Lung (tissue), 12 donors: ENCODE data around the gene SEC14L1. TPM values are rescaled to one million over a fixed set of nuclear protein-coding genes. Genes with fewer than 3 reads are reported as not detected.
A peak's percentile ranks its signal among the peaks of the same experiment; 100 is the strongest.

Experiments used
- ATAC-seq: fragments of 200-7000 bp; cut with Tn5 transposase; one replicate; pipeline ENCODE4 v1.9.1; 2020; ENCODE audit warnings: moderate number of reproducible peaks; ENCODE audit not compliant: insufficient read depth, low FRiP score
- DNase-seq, 3 donors: peaks; one replicate each; pipeline ENCODE4 v3.0.0-alpha.2; 2013 to 2017
- H3K27ac ChIP-seq, 2 donors: one replicate each; pipeline ENCODE4 v1.5.1; 2013; ENCODE audit warnings: mild to moderate bottlenecking in 2 of 2, moderate library complexity in 2 of 2, control low read depth in 1 of 2, inconsistent platforms in 1 of 2, low read depth in 1 of 2, low read length in 1 of 2
- H3K27me3 ChIP-seq, 3 donors: one replicate each; pipeline ENCODE4 v1.5.1; 2013; ENCODE audit warnings: low read length in 2 of 3; ENCODE audit not compliant: control insufficient read depth in 3 of 3, insufficient read depth in 3 of 3
- H3K36me3 ChIP-seq, 4 donors: one replicate each; pipeline ENCODE4 v1.5.1; 2013; ENCODE audit warnings: low read length in 4 of 4, mild to moderate bottlenecking in 1 of 4, moderate library complexity in 1 of 4; ENCODE audit not compliant: control insufficient read depth in 4 of 4, insufficient read depth in 4 of 4
- H3K4me1 ChIP-seq, 5 donors: one replicate each; pipeline ENCODE4 v1.5.1; 2013; ENCODE audit warnings: low read length in 5 of 5, mild to moderate bottlenecking in 2 of 5, moderate library complexity in 1 of 5; ENCODE audit not compliant: control insufficient read depth in 5 of 5, insufficient read depth in 5 of 5
- H3K4me3 ChIP-seq: one replicate; pipeline ENCODE4 v1.5.1; 2013; ENCODE audit warnings: mild to moderate bottlenecking, control low read depth, moderate library complexity
- H3K9ac ChIP-seq, 2 donors: one replicate each; pipeline ENCODE4 v1.5.1; 2013; ENCODE audit warnings: low read length in 2 of 2, control low read depth in 1 of 2; ENCODE audit not compliant: insufficient read depth in 1 of 2
- H3K9me3 ChIP-seq, 4 donors: one replicate each; pipeline ENCODE4 v1.5.1; 2013; ENCODE audit warnings: low read length in 3 of 4, mild to moderate bottlenecking in 1 of 4, moderate library complexity in 1 of 4; ENCODE audit not compliant: control insufficient read depth in 4 of 4, insufficient read depth in 3 of 4
- CTCF ChIP-seq: IDR thresholded peaks from 2 replicates; pipeline ENCODE4 v1.5.1; 2012; ENCODE audit warnings: mild to moderate bottlenecking; ENCODE audit errors: control extremely low read depth, extremely low read depth
- WGBS, 2 donors: extraction: QIAGEN DNeasy Blood & Tissue Kit; methylation state at CpG; one replicate each; pipeline ENCODE4 v1.1.7; 2013; 5-methylcytosine and 5-hydroxymethylcytosine counted together
- polyA plus RNA-seq, 2 donors: library from polyadenylated mRNA; stranded (reverse); fragments of 200-250 nt; gene quantifications; one replicate each; pipeline ENCODE4 v1.2.1, GENCODE V29; 2013
- total RNA-seq, 2 donors: library from RNA; depleted of rRNA in 1 of 2; stranded (reverse); fragments of >200 nt in 1 of 2; gene quantifications; one replicate each; pipeline ENCODE4 v1.2.1, GENCODE V29; 2014 to 2021
- donor health status: control.
- donor health status: control.
- donor health status: Bipolar disorder and iron deficiency.
- donor health status: healthy.
- donor health status: DM: yes; HTN: yes; CAD: no.

Gene SEC14L1
- total and polyA plus RNA-seq, 4 donors = 41.6 to 171 (median 135) TPM

DNA sequence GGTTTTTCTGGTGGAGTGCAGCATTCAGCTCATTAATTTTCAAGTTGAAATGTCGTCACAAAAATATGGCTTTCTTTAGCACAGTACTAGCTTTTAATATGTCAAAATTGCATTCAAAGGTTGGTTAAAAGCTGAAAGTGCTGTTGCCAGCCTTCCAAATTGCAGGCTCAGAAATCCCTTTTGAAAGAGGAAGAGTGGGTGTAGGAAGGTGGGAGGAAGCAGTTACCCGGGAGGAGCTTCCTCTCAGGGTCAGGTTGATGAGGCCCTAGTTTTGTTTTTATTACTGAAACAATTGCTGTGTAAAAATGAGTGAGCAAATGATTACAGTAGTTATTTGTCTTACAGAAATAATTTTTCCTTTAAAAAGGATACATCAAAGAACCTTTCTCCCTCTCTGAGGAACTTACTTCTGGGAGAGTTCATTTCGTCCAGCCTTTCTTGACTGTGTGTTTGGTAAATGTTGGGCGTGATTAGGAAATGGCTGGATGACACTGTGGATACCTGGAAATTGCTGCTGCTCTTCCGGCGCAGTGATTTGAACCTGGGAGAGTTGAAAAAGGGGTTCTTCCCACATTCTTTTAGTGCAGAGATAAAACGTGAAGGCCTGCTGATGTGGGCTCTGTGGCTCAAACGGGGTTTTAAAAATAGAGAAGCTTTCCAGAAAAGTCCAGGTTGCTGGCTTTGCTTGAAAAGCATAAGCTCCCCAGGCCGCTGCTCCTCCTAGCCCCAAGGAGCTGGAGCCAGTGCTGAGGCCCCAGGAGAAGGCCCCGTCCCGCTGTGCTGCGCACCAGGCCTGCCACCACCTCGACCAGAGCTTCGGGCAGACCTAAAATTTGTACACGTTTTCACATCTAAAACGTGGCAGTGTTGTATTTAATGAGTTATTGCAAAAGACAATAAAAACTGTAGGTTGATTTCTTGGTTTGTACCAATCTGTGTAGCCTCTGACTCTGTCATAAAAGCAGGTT lies 41.7 kb downstream of the SEC14L1 start:
- Histone ChIP-seq H3K4me1 (peaks cover 0 to 22% (median 11%) of the 10 kb centered on the region in 5 donors), H3K27ac (peak overlapping the region in 1 of 2 donors; percentile 79), H3K9me3 (no peaks in the 10 kb centered on the region), H3K9ac (no peak overlapping the region), H3K27me3 (no peaks in the 10 kb centered on the region), H3K36me3 (peaks cover 0 to 1% (median 0%) of the 10 kb centered on the region in 4 donors), H3K4me3 (no peak overlapping the region)
- TF ChIP-seq CTCF = no peak
- WGBS, 2 donors = 49 to 52% methylated on average over 16 of the region's 16 CpGs
- DNase-seq (no peak), ATAC-seq (no peak)

DNA sequence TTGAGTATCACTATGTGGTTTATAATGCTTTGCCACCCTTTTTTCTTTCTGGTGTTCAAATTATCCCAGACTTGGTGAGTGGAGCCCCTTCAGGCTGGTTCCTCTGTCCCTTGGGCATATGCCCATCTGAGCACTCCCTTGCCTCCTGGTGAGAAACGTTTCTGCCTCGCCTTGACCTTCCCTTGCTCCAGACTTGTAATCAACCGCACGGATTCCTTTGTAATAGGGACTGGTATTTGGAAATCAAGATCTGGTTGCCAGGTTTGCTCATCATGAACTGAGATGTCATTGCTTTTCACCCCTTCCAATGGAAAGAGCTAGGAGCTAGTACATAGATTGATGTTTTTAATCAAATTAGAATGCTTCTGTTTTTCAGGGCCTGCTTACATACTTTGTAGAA lies 43.7 kb downstream of the SEC14L1 start:
- 56 to 65% methylated on average over 4 of the region's 4 CpGs for WGBS, 2 donors
- H3K9ac ChIP-seq = no peak overlapping the region
- no peak overlapping the region for H3K4me3 ChIP-seq
- DNase-seq (no peak), ATAC-seq (no peak)
- TF ChIP-seq CTCF = no peak
- H3K36me3 ChIP-seq = peaks cover 0 to 1% (median 0%) of the 10 kb centered on the region in 4 donors
- H3K27me3 ChIP-seq = no peaks in the 10 kb centered on the region
- no peaks in the 10 kb centered on the region for H3K9me3 ChIP-seq
- H3K27ac ChIP-seq = no peak overlapping the region
- H3K4me1 ChIP-seq = peaks cover 0 to 19% (median 11%) of the 10 kb centered on the region in 5 donors

- Histone ChIP-seq H3K9ac (no peak overlapping the region), H3K9me3 (no peaks in the 10 kb centered on the region), H3K27ac (peak overlapping the region in 1 of 2 donors; percentile 2), H3K36me3 (peaks cover 0 to 1% (median 0%) of the 10 kb centered on the region in 4 donors), H3K4me1 (peaks cover 0 to 19% (median 11%) of the 10 kb centered on the region in 5 donors), H3K4me3 (no peak overlapping the region), H3K27me3 (no peaks in the 10 kb centered on the region)
- no peak for TF ChIP-seq CTCF
- no peak for ATAC-seq
- DNase-seq = no peak
- 62 to 75% methylated on average over 7 of the region's 7 CpGs for WGBS, 2 donors
Observed at GRCh38 chr17:77185137-77185536, 44.4 kb downstream of the SEC14L1 start.
